ENCODE results near the gene HIPK2. TPM values are rescaled to one million over a fixed set of nuclear protein-coding genes. Genes with fewer than 3 reads are reported as not detected.

The HIPK2 gene
- total and polyA plus RNA-seq, 7 donors = 2.4 to 15.7 (median 7.9) TPM

DNA sequence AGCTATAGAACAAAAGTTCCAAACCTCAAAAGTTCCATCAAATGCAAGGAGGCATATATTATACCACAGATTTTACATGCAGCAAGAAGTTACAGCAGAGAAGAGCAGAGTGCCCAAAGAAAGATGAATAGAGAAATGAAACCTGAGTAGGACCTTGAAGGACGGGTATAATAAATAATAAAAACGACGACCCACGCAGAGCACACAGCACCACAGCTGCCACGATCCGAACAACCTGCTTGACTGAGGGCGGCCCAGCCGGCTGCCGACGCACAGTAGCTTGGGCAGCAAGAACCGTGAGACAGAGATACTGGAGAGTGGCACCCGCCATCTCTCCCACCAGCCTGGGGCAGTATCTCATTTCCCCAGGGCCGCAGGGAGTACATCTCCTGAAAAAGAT, 79.0 kb downstream of the HIPK2 start:
- Histone ChIP-seq H3K36me3 (no peaks in the 10 kb centered on the region), H3K4me3 (no peak overlapping the region), H3K27ac (no peak overlapping the region), H3K27me3 (no peaks in the 10 kb centered on the region), H3K4me1 (peaks cover 0 to 20% (median 14%) of the 10 kb centered on the region in 4 donors), H3K9me3 (no peaks in the 10 kb centered on the region)
- no peak for DNase-seq
- TF ChIP-seq, protein P1, sequence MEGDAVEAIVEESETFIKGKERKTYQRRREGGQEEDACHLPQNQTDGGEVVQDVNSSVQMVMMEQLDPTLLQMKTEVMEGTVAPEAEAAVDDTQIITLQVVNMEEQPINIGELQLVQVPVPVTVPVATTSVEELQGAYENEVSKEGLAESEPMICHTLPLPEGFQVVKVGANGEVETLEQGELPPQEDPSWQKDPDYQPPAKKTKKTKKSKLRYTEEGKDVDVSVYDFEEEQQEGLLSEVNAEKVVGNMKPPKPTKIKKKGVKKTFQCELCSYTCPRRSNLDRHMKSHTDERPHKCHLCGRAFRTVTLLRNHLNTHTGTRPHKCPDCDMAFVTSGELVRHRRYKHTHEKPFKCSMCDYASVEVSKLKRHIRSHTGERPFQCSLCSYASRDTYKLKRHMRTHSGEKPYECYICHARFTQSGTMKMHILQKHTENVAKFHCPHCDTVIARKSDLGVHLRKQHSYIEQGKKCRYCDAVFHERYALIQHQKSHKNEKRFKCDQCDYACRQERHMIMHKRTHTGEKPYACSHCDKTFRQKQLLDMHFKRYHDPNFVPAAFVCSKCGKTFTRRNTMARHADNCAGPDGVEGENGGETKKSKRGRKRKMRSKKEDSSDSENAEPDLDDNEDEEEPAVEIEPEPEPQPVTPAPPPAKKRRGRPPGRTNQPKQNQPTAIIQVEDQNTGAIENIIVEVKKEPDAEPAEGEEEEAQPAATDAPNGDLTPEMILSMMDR (IDR thresholded peaks at IDR 0.05) = no peak
- TF ChIP-seq EP300 (IDR thresholded peaks at IDR 0.05) = no peak
- no peak for TF ChIP-seq POLR2A (IDR thresholded peaks at IDR 0.05)
- no peak for TF ChIP-seq POLR2AphosphoS5 (IDR thresholded peaks at IDR 0.05)
- 88 to 92% methylated on average over 13 of the region's 13 CpGs for WGBS, 2 donors
- intact Hi-C loops (cut with DNase I) = no loop called here

DNA sequence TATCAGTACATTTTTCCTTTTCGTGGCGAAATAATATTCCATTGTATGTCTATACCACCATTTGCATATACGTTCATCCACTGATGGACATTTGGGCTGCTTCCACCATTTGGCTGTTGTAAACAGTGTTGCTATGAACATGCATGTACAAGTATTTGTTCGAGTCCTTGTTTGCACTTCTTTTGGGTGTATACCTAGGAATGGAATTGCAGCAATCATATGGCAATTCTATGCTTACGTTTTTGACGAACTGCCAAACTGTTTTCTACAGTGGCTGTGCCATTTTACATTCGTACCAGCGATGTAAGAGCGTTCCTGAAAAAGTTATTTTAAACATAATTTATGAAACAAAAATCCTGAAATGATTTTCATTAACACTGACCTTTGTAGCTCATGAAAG, 79.5 kb downstream of the HIPK2 start:
- Histone ChIP-seq H3K36me3 (no peaks in the 10 kb centered on the region), H3K9me3 (no peaks in the 10 kb centered on the region), H3K4me3 (no peak overlapping the region), H3K27me3 (no peaks in the 10 kb centered on the region), H3K27ac (no peak overlapping the region), H3K4me1 (peaks cover 0 to 16% (median 9%) of the 10 kb centered on the region in 4 donors)
- DNase-seq = no peak
- 37 to 78% methylated on average over 9 of the region's 9 CpGs for WGBS, 2 donors
- TF ChIP-seq POLR2A (IDR thresholded peaks at IDR 0.05) (no peak), POLR2AphosphoS5 (IDR thresholded peaks at IDR 0.05) (no peak), EP300 (IDR thresholded peaks at IDR 0.05) (no peak)
- TF ChIP-seq, protein P1 (IDR thresholded peaks at IDR 0.05) = no peak
- intact Hi-C loops (cut with DNase I) = no loop called here

DNA sequence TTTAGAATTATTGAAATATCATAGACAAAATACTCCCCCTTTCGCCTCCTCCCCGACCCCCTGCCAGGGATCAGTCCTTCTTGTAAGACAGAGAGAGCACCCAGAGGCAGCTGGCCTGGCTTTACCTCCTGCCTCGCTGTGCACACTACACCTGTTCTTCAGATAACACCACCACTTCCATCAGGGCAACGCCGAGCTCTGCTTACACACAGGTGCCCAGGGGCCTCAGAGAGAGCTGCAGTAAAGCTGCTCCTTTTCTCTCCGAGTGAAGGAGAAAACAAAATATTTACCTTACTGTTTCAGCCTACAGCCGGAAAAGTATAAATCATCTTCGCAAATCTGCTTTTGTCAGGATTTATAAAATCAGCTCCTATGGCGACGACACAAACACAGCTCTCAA, 80.7 kb downstream of the HIPK2 start:
- H3K27me3 ChIP-seq = no peaks in the 10 kb centered on the region
- intact Hi-C loops (cut with DNase I) = no loop called here
- H3K36me3 ChIP-seq = no peaks in the 10 kb centered on the region
- TF ChIP-seq POLR2AphosphoS5 (IDR thresholded peaks at IDR 0.05) = no peak
- TF ChIP-seq, protein P1 (IDR thresholded peaks at IDR 0.05) = no peak
- no peak for TF ChIP-seq POLR2A (IDR thresholded peaks at IDR 0.05)
- no peak for TF ChIP-seq EP300 (IDR thresholded peaks at IDR 0.05)
- peaks cover 0 to 7% (median 1%) of the 10 kb centered on the region in 4 donors for H3K4me1 ChIP-seq
- H3K4me3 ChIP-seq = no peak overlapping the region
- no peak overlapping the region for H3K27ac ChIP-seq
- no peaks in the 10 kb centered on the region for H3K9me3 ChIP-seq
- WGBS, 2 donors = 30 to 69% methylated on average over 10 of the region's 10 CpGs
- DNase-seq = no peak

DNA sequence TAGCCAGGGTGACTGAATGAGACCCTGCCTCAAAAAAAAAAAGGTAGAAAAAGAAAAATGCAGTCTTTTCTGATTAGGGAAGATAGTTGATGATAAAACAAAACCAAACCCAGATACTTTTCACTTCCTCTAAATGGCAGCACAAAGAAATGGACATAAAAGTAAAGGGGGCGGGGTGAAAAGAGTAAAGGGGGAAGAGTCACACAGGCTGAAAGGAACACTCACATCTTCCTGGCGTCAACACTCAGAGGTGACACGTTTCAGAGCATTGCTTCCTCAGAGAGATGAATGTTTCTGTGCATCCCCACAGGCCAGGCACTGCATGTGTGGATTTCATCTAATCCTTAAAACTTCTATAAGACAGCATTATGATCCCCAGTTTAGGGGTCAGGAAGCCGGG, 81.2 kb downstream of the HIPK2 start:
- Histone ChIP-seq H3K27me3 (no peaks in the 10 kb centered on the region), H3K4me1 (peaks cover 0 to 12% (median under 1%) of the 10 kb centered on the region in 4 donors), H3K36me3 (no peaks in the 10 kb centered on the region), H3K4me3 (no peak overlapping the region), H3K9me3 (no peaks in the 10 kb centered on the region), H3K27ac (no peak overlapping the region)
- TF ChIP-seq POLR2AphosphoS5 (IDR thresholded peaks at IDR 0.05) (no peak), EP300 (IDR thresholded peaks at IDR 0.05) (no peak), POLR2A (IDR thresholded peaks at IDR 0.05) (no peak)
- TF ChIP-seq, protein P1 (IDR thresholded peaks at IDR 0.05) = no peak
- 56 to 58% methylated on average over 4 of the region's 4 CpGs for WGBS, 2 donors
- no peak for DNase-seq
- intact Hi-C loops (cut with DNase I) = no loop called here

DNA sequence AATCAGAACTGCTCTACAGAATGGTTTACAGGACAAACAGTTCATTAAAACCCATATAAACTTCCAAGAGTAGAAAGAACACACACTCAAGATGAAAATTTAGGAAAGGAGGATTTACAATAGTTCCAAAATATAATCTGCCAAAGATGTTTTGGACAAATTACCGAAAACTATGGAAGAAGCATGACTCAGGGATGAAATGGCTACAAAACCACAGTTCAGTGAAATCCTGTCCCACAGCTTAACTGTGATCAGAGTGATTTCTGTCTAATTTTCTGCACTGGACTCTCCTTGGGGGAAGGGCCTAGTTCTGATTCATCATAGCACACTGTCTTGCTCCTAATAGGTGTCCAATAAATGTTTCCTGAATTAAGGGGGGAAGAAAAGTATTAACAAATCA, 82.2 kb downstream of the HIPK2 start:
- peaks cover 0 to 18% (median 5%) of the 10 kb centered on the region in 4 donors for H3K4me1 ChIP-seq
- intact Hi-C loops (cut with DNase I) = no loop called here
- no peaks in the 10 kb centered on the region for H3K36me3 ChIP-seq
- H3K9me3 ChIP-seq = no peaks in the 10 kb centered on the region
- TF ChIP-seq POLR2AphosphoS5 (IDR thresholded peaks at IDR 0.05) = no peak
- TF ChIP-seq EP300 (IDR thresholded peaks at IDR 0.05) = no peak
- TF ChIP-seq, protein P1 (IDR thresholded peaks at IDR 0.05) = no peak
- no peak for TF ChIP-seq POLR2A (IDR thresholded peaks at IDR 0.05)
- no peak for DNase-seq
- H3K4me3 ChIP-seq = no peak overlapping the region
- no peaks in the 10 kb centered on the region for H3K27me3 ChIP-seq
- peak overlapping the region in 1 of 4 donors; percentile 8 for H3K27ac ChIP-seq
- WGBS, 2 donors = 83 to 85% methylated on average over 1 of the region's 1 CpG
